GM21360 (cell line): Measurements from ENCODE around the gene BRD4.

ENCODE experiments used
- ATAC-seq: cut with Tn5 transposase; IDR thresholded peaks from one replicate; pipeline ENCODE4 v1.9.1; 2021; ENCODE audit warnings: mild to moderate bottlenecking, moderate library complexity; ENCODE audit not compliant: unreplicated experiment

BRD4 gene

GRCh38 chr19:15291548-15292021 lies 40.8 kb downstream of the BRD4 start:
- ATAC-seq: no peak

GRCh38 chr19:15291089-15291488 lies 41.2 kb downstream of the BRD4 start:
- ATAC-seq: no peak

GRCh38 chr19:15290166-15290565 lies 42.2 kb downstream of the BRD4 start:
- no peak for ATAC-seq

- ATAC-seq: no peak
Observed at GRCh38 chr19:15289673-15290072, 42.7 kb downstream of the BRD4 start.

GRCh38 chr19:15288146-15288963 lies 44.0 kb downstream of the BRD4 start:
- no peak for ATAC-seq

- no peak for ATAC-seq
Observed at GRCh38 chr19:15287496-15287895, 44.8 kb downstream of the BRD4 start.

GRCh38 chr19:15286688-15287365 lies 45.5 kb downstream of the BRD4 start:
- ATAC-seq: no peak

- ATAC-seq: no peak
Observed at GRCh38 chr19:15285896-15286591, 46.3 kb downstream of the BRD4 start.

GRCh38 chr19:15284896-15285295 lies 47.4 kb downstream of the BRD4 start:
- ATAC-seq: no peak

GRCh38 chr19:15284091-15284490 lies 48.2 kb downstream of the BRD4 start:
- no peak for ATAC-seq

GRCh38 chr19:15283141-15283883 lies 49.0 kb downstream of the BRD4 start:
- ATAC-seq: no peak

- no peak for ATAC-seq
Observed at GRCh38 chr19:15282311-15282705, 50.0 kb downstream of the BRD4 start.

- ATAC-seq: no peak
Observed at GRCh38 chr19:15280915-15281683, 51.2 kb downstream of the BRD4 start.

GRCh38 chr19:15280048-15280725 lies 52.2 kb downstream of the BRD4 start:
- ATAC-seq: no peak

GRCh38 chr19:15279326-15279904 lies 52.9 kb downstream of the BRD4 start:
- no peak for ATAC-seq

GRCh38 chr19:15276620-15277215 lies 55.6 kb downstream of the BRD4 start:
- ATAC-seq: no peak

GRCh38 chr19:15274477-15274876 lies 57.9 kb downstream of the BRD4 start:
- no peak for ATAC-seq

- no peak for ATAC-seq
Observed at GRCh38 chr19:15269806-15270205, 62.5 kb downstream of the BRD4 start.

GRCh38 chr19:15268928-15269253 lies 63.4 kb downstream of the BRD4 start:
- ATAC-seq: no peak
